Astrocyte of the cerebellum (primary cell): ENCODE results near the gene CBX5.
A peak's percentile ranks its signal among the peaks of the same experiment; 100 is the strongest.
"Not testable (repeated sequence)": the region's sequence is repeated elsewhere in the genome, so short reads cannot be mapped to it uniquely, and the experiment has no call there.

Source experiments
- DNase-seq: peaks from one replicate; pipeline ENCODE4 v3.0.0-alpha.2; 2011; ENCODE audit warnings: low read depth
- H3K4me3 ChIP-seq: 2 replicates; pipeline ENCODE4 v1.5.1; 2011; ENCODE audit warnings: mild to moderate bottlenecking, low read depth, low read length, moderate library complexity
- CTCF ChIP-seq: IDR thresholded peaks from 2 replicates; pipeline ENCODE4 v1.5.1; 2012; ENCODE audit warnings: low read length, low read depth, moderate library complexity, mild to moderate bottlenecking; ENCODE audit errors: missing control alignments
- in situ Hi-C: cut with HindIII; loops from 2 replicates; pipeline ENCODE4 v1.10.0; 2017; ENCODE audit warnings: low sequenced_read_pairs

CBX5 gene

GRCh38 chr12:54191550-54192022, 88.3 kb downstream of the CBX5 start:
- in situ Hi-C loops, result loop anchor here (25.0 kb wide), 1 partner anchor 429 kb away; the partner anchor contains the start of gene CISTR
- no peak overlapping the region for H3K4me3 ChIP-seq
- TF ChIP-seq CTCF, result peak; percentile 92
- DNase-seq, result peak; percentile 72

- no peak for DNase-seq
- in situ Hi-C loops, result loop anchor here (25.0 kb wide), 1 partner anchor 429 kb away; the partner anchor contains the start of gene CISTR
- no peak overlapping the region for H3K4me3 ChIP-seq
- no peak for TF ChIP-seq CTCF
Measured at GRCh38 chr12:54191126-54191525, 88.8 kb downstream of the CBX5 start.

- DNase-seq, result no peak
- no peak for TF ChIP-seq CTCF
- in situ Hi-C loops, result loop anchor here (25.0 kb wide), 1 partner anchor 427 kb away; the partner anchor contains the start of gene CISTR
- peak overlapping the region; percentile 93 for H3K4me3 ChIP-seq
Measured at GRCh38 chr12:54189198-54189539, 90.8 kb downstream of the CBX5 start.

- TF ChIP-seq CTCF, result no peak
- in situ Hi-C loops, result loop anchor here (25.0 kb wide), 1 partner anchor 425 kb away; the partner anchor contains the start of gene CISTR
- DNase-seq, result no peak
- no peak overlapping the region for H3K4me3 ChIP-seq
Measured at GRCh38 chr12:54187075-54187474, 92.8 kb downstream of the CBX5 start.

GRCh38 chr12:54185919-54186318, 94.0 kb downstream of the CBX5 start:
- no peak for TF ChIP-seq CTCF
- no peak for DNase-seq
- in situ Hi-C loops, result loop anchor here (25.0 kb wide), 1 partner anchor 424 kb away; the partner anchor contains the start of gene CISTR
- no peak overlapping the region for H3K4me3 ChIP-seq

GRCh38 chr12:54185297-54185696, 94.6 kb downstream of the CBX5 start:
- in situ Hi-C loops, result loop anchor here (25.0 kb wide), 1 partner anchor 423 kb away; the partner anchor contains the start of gene CISTR
- not testable (repeated sequence) for DNase-seq, H3K4me3 ChIP-seq

- H3K4me3 ChIP-seq, result no peak overlapping the region
- no peak for DNase-seq
- TF ChIP-seq CTCF, result no peak
- in situ Hi-C loops, result loop anchor here (25.0 kb wide), 1 partner anchor 422 kb away; the partner anchor contains the start of gene CISTR
Measured at GRCh38 chr12:54184024-54184805, 95.7 kb downstream of the CBX5 start.
